ENCODE measurements around the gene NPHS1.
"Not testable (repeated sequence)": the region's sequence is repeated elsewhere in the genome, so short reads cannot be mapped to it uniquely, and the experiment has no call there.

Gene NPHS1

GRCh38 chr19:35852029-35852780, at the start of gene NPHS1:
Gene NPHS1, minus strand, starts transcription at chr19:35852504. Its CDS starts 667 bp downstream, at chr19:35851837.
- no peak for DNase-seq

DNA sequence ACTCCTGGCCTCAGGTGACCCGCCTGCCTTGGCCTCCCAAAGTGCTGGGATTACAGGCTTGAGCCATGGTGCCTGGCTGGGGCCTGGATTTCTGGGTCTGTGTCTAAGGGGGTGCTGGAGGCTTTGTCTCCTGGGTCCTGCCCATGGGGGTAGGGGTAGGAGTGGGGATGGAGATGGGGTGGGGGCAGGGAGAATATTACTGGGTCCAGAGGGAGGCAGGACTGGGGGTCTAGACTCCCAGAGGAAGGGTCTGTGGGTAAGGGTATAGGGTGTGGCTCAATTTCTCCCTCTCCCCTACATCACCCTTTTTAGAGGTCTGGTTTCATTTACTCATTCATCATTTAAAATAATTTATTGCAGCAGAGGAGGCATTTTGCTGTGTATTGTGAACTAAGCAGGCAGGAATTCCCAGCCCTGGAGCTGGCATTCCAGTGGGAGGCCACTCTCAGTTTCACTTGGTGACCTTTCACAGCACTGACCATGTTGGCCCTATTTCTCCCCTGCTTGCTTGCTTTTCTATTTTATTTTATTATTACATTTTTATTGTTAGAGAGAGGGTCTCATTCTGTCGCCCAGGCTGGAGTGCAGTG, 48.8 kb upstream of the NPHS1 start:
- no peak for DNase-seq

DNA sequence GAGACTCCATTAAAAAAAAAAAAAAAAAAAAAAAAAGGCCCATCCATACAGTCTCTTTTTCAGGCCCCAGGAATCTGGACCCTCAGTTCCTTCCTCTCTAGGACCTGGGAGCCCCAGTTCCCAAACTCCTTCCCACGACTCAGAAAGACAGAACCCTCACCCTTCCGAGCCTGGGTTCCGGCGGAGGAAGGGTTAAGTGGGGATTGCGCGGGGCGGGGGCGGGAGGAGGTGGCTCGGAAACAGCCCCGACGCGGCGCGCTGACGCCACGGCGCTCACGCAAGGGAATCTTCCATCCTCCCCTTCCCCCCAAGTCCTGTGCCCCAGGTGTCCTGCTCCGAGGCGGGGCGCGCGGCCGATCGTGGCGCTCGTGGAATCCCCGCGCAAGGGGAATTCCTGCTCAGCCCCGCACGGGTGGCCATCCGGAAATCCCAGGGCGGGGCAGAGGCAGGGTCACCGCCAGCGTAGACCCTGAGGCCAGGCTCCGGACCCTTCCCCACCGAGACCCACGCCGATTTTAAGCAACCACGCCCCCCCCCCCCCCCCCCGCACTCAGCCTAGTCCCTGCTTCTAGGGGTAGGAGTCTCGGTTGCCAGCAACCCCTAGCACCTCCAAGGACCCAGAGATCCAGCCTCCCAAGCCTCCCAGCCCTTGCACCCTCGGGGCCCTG, 47.4 kb upstream of the NPHS1 start:
- DNase-seq, result peak; percentile 64 to 83 (median 75)

DNA sequence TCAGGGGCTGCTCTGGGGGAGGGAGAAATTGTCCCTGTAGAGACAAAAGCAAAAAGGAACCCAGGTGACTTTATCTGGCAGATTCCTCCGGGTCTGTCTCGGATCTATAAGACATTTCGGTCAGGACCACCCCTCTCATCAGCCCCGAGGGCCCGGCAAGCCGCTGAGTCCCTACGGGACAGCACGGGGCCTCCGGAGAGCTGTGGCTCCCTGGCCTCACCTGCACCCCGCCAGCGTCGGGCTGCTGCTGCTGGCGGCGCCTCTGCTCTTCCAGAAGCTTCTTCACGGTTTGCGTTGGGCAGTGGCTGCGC, 46.1 kb upstream of the NPHS1 start:
- no peak for DNase-seq

DNA sequence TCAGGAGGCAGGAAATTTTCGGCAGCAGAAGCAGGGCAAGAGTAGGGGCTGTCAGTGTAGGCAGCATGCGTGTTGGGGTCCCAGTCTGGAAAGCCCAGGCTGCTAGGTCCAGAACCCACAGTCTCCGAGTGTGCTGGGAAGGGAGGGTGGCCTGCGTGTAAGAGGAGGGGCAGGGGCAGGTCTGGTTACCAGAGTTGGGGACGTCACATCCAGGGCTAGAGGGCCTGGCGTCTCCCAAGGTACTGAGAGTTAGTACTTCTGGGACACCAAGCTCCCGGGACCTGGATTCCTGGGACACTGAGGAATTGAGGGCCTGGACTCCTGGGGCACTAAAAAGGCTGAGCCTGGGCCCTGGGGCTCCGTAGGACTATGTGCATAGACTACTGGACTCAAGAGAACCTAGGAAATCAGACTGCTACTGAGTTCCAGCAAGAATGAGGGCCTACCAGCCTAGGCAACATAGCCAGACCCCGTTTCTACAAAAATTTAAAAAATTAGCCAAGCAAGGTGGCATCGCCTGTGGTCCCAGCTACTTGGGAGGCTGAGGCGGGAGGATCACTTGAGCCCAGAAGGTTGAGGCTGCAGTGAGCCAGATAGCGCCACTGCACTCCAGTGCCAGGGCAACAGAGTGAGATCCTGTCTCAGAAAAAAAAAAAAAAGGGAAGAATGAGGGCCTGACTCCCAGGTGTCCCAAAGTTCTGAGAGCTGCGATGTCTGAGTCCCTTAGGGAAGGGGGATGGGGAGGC, 45.6 kb upstream of the NPHS1 start:
- no peak for DNase-seq

DNA sequence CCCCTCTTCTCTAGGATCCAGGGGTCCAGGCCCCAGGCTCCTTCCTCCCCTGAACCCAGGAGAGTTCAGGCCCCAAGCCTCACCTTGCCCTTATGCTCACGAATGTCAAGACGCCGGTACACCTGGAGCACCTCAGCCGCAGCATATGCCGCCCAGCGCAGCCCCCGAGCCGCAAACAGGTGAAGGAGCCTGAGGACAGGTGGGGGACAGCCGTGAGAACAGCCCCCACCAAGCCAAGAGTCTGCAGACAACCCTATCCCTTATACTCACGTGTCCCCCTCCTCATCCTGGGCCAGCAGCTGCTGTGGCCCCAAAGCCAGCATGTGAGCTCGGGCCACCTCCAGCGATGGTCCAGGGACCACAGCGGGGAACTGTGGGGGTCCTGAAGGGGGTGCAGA, 44.3 kb upstream of the NPHS1 start:
- no peak for DNase-seq

DNA sequence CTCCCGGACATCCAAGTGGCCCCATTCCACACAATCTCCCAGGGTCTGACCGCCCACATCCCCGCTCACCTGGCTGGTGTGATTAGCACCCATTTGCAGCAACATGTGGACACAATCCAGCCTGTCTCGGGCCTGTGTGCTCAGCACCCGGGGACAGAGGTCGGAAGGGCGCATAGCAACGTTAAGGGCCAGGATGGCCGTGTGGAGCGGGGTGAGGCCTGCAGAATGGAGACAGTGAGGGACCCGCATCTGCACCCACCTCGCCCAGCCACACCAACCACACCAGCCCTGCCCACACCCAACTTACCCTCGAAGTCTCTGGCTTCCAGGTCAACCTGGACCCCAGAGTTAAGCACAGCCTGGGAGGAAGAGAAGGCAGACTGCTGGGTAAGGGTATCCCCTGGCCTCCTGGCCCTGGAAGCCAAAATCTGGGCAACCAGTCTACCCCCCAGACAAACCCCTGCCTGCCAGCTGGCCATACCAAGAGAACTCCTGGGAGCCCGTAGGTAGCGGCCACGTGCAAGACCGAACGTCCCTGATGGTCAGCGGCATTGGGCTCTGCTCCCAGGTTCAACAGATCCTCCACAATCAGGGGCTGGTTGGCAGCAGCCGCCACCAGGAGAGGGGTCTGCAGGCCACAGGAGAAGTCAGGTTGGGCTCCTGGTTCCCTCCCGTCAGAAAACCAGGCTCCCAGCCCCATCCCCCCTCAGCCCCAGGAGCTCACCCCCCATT, 43.8 kb upstream of the NPHS1 start:
- DNase-seq, result no peak

- DNase-seq, result no peak
These were observed 42.0 kb upstream of the NPHS1 start for GRCh38 chr19:35894342-35894741.

DNA sequence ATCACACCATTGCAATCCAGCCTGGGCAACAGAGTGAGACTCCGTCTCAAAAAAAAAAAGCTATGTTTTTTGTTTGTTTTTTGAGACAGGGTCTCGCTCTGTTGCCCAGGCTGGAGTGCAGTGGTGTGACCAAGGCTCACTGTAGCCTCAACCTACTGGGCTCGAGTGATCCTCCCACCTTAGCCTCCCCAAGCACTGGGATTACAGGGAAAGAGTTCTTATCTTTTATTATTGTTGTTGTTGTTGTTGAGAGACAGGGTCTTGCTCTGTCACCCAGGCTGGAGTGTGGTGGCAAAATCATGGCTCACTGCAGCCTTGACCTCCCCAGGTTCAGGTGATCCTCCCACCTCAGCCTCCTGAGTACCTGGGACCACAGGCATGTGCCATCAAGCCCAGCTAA, 39.5 kb upstream of the NPHS1 start:
- DNase-seq, result not testable (repeated sequence)

- DNase-seq, result no peak
These were observed 37.9 kb upstream of the NPHS1 start for GRCh38 chr19:35890113-35890650.

GRCh38 chr19:35889370-35890112, 37.2 kb upstream of the NPHS1 start:
- no peak for DNase-seq

- no peak for DNase-seq
These were observed 36.1 kb upstream of the NPHS1 start for GRCh38 chr19:35888398-35888797.

- DNase-seq, result no peak
These were observed 34.9 kb upstream of the NPHS1 start for GRCh38 chr19:35887197-35887596.

GRCh38 chr19:35885904-35886303, 33.6 kb upstream of the NPHS1 start:
- no peak for DNase-seq

DNA sequence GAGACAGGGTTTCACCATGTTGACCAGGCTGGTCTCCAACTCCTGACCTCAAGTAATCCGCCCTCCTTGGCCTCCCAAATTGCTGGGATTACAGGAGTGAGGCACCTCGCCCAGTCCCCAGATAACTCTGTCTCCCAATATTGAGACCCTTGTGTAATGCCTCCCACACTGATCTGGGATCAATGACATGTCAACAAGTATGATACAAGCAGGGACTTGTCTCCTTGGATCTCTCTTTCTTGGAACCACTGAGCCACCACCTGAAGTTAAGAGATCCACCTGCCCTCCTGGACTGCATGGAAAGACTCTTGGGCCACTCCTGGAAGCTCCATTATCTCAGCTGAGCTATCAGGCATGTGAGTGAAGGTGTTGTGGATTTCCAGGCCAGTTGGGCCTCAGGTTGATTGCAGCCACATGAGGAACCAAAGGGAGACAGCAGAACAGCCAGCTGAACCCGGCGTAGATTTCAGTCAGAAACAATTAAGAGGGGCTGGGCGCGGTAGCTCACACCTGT, 33.0 kb upstream of the NPHS1 start:
- DNase-seq, result no peak

- DNase-seq, result no peak
These were observed 31.6 kb upstream of the NPHS1 start for GRCh38 chr19:35883882-35884281.

- no peak for DNase-seq
These were observed 30.0 kb upstream of the NPHS1 start for GRCh38 chr19:35882114-35882832.

DNA sequence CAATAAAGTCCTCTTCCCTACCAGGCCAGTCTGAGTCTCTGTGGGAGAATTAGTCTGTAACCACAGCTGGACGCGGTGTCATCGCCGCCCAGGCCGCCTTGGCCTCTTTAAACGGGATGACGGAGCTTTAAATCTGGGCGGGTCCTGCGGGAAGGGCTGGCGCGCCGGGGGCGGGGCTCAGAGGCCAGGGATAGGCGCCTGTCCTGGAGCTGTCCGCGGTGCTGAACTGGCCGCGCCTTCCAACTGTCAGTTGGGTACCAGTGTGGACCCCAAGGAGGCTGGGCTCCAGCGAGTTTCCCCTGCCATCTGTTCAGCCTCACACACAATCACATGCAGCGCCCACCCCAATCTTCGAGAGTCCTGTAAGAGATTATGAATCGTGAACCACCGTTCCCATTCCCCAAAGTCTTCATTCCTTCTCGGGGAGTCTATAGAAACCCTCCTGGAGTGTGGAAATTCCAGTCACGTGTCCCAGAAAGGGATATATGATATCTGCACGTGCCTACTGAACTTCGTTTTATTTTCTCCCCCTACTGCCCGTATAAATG, 27.5 kb upstream of the NPHS1 start:
- DNase-seq, result peak; percentile 29 to 64 (median 53)

- DNase-seq, result no peak
These were observed 26.8 kb upstream of the NPHS1 start for GRCh38 chr19:35879068-35879467.

GRCh38 chr19:35874392-35874930, 22.2 kb upstream of the NPHS1 start:
- no peak for DNase-seq
